ENCODE data around the gene PRKD2. TPM values are rescaled to one million over a fixed set of nuclear protein-coding genes. Genes with fewer than 3 reads are reported as not detected.

The PRKD2 gene
- total and polyA plus RNA-seq, 2 of the 8 experiments (the other 6 are each of a cell fraction or from before 2014, with no cell fraction given) = 24.4 to 63.8 TPM

DNA sequence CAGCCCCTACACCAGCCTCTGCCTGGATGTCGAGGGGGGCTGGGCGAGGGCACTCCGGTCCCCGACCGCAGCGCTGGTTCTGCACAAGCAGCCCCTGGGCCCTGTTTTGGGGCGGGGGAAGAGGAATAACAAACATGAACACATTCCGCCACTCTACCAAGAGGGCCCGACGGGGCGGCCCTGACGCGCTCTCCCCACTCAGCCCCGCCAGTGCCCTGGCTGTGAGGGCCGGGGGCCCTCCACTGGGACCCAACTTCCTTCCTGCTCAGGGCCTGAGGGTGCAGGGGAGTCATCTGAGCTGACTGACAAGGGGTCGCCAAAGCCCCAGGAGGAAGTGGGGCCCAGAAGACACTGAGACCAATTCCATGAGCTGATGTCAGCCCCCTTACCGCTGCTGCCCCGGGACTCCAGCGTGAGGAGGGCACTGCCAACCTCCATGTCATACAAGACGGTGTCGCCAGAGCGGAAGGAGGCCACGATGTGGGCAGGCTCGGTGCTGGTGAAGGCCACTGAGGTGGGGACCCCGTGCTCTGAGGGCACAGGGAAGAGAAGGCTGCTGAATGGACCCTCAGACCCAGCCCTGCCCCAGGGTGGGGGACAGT, 5.6 kb upstream of the PRKD2 start (continued):
- TF ChIP-seq, protein P1, sequence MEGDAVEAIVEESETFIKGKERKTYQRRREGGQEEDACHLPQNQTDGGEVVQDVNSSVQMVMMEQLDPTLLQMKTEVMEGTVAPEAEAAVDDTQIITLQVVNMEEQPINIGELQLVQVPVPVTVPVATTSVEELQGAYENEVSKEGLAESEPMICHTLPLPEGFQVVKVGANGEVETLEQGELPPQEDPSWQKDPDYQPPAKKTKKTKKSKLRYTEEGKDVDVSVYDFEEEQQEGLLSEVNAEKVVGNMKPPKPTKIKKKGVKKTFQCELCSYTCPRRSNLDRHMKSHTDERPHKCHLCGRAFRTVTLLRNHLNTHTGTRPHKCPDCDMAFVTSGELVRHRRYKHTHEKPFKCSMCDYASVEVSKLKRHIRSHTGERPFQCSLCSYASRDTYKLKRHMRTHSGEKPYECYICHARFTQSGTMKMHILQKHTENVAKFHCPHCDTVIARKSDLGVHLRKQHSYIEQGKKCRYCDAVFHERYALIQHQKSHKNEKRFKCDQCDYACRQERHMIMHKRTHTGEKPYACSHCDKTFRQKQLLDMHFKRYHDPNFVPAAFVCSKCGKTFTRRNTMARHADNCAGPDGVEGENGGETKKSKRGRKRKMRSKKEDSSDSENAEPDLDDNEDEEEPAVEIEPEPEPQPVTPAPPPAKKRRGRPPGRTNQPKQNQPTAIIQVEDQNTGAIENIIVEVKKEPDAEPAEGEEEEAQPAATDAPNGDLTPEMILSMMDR (IDR thresholded peaks at IDR 0.05; ENCODE audit: control extremely low read depth in 1 of 3, insufficient read depth in 1 of 3, low read depth in 1 of 3, low read length in 3 of 3) = no peak

All from H1 (cell line).